ENCODE results near the gene SEMA3D. TPM values are rescaled to one million over a fixed set of nuclear protein-coding genes. Genes with fewer than 3 reads are reported as not detected.

Gene SEMA3D
- total RNA-seq, 1 experiment from 2014 or later = 0.61 TPM

DNA sequence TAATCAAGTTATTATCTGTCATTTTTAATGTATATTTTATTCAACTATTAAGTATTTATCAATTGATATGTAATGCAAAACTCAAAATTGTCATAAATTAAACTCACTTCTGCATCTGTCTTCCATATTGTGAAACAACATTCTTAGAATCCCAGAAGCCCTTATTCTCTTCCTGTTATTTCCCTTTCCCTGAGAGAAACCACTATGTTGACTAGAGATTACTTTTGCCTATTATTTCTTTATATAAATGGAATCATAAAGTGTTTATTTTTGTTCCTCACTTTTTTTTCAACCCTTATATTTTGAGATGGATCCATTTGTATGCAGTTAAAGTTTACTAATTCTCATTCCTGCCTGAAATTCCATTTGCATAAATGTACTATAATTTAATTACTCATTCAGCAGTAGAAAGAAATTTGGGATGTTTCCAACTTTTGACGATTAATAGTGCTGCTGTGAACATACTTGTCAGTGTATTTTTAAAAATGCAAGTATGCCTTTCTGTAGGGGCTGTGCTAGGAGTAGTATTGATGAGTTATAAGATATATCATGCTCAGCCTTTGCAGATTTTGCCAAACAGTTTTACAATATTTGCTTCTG, 211.2 kb downstream of the SEMA3D start:
- Mint-ChIP-seq H3K27ac (ENCODE audit: unreplicated experiment) (no peak overlapping the region), H3K27me3 (ENCODE audit: insufficient read depth, unreplicated experiment) (no peaks in the 10 kb centered on the region), H3K4me1 (ENCODE audit: low read depth, unreplicated experiment) (no peaks in the 10 kb centered on the region), H3K36me3 (ENCODE audit: insufficient read depth, unreplicated experiment) (no peaks in the 10 kb centered on the region), H3K9me3 (ENCODE audit: unreplicated experiment) (no peaks in the 10 kb centered on the region), H3K4me3 (ENCODE audit: unreplicated experiment) (no peak overlapping the region)
- no peaks in the 10 kb centered on the region for H3K36me3 ChIP-seq (ENCODE audit: control insufficient read depth, insufficient read depth, low read length)
- POLR2A ChIA-PET = no interaction called here
- TF ChIP-seq, protein P1, sequence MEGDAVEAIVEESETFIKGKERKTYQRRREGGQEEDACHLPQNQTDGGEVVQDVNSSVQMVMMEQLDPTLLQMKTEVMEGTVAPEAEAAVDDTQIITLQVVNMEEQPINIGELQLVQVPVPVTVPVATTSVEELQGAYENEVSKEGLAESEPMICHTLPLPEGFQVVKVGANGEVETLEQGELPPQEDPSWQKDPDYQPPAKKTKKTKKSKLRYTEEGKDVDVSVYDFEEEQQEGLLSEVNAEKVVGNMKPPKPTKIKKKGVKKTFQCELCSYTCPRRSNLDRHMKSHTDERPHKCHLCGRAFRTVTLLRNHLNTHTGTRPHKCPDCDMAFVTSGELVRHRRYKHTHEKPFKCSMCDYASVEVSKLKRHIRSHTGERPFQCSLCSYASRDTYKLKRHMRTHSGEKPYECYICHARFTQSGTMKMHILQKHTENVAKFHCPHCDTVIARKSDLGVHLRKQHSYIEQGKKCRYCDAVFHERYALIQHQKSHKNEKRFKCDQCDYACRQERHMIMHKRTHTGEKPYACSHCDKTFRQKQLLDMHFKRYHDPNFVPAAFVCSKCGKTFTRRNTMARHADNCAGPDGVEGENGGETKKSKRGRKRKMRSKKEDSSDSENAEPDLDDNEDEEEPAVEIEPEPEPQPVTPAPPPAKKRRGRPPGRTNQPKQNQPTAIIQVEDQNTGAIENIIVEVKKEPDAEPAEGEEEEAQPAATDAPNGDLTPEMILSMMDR (IDR thresholded peaks at IDR 0.05; ENCODE audit: insufficient read depth in 1 of 2, low read depth in 1 of 2, low read length in 1 of 2, severe bottlenecking in 1 of 2, unreplicated experiment in 1 of 2) = no peak
- H3K4me3 ChIP-seq (ENCODE audit: low read depth, low read length) = no peak overlapping the region
- no peak for DNase-seq
- H3K27me3 ChIP-seq (replicated peaks; ENCODE audit: control insufficient read depth, insufficient read depth, low read length) = no peaks in the 10 kb centered on the region
- no peaks in the 10 kb centered on the region for H3K4me1 ChIP-seq
- no peaks in the 10 kb centered on the region for H3K9me3 ChIP-seq
- BruUV-seq (replicated peaks) = no TSS peak
- CTCF ChIA-PET = no interaction called here
- intact Hi-C loops (cut with micrococcal nuclease; ENCODE audit: unreplicated experiment) = no loop called here

DNA sequence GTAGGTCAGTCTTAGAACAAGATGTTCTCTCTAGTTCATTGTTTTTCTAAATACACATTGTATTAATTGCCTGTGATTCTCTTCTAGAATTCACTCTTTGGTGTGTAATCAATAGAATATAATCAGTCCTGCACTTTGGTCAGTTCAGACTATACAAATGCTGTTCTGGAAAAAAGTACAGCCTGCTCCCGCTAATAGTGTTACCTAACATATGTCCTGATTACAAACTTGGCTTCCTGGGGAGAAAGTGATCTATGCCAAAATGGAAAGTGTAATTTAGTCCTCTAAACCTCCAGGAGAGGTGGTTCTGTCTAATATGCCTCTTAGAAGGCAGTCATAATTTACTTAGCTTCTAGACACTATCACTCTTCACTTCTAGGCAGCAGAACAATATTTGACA, 215.5 kb downstream of the SEMA3D start:
- Histone ChIP-seq H3K36me3 (ENCODE audit: control insufficient read depth, insufficient read depth, low read length) (no peaks in the 10 kb centered on the region), H3K4me3 (ENCODE audit: low read depth, low read length) (no peak overlapping the region), H3K4me1 (no peaks in the 10 kb centered on the region), H3K27me3 (replicated peaks; ENCODE audit: control insufficient read depth, insufficient read depth, low read length) (no peaks in the 10 kb centered on the region), H3K9me3 (no peaks in the 10 kb centered on the region)
- ChIA-PET POLR2A (no interaction called here), CTCF (no interaction called here)
- Mint-ChIP-seq H3K4me3 (ENCODE audit: unreplicated experiment) (no peak overlapping the region), H3K27me3 (ENCODE audit: insufficient read depth, unreplicated experiment) (no peaks in the 10 kb centered on the region), H3K36me3 (ENCODE audit: insufficient read depth, unreplicated experiment) (no peaks in the 10 kb centered on the region), H3K4me1 (ENCODE audit: low read depth, unreplicated experiment) (no peaks in the 10 kb centered on the region), H3K9me3 (ENCODE audit: unreplicated experiment) (no peaks in the 10 kb centered on the region), H3K27ac (ENCODE audit: unreplicated experiment) (no peak overlapping the region)
- BruUV-seq (replicated peaks) = no TSS peak
- intact Hi-C loops (cut with micrococcal nuclease; ENCODE audit: unreplicated experiment) = no loop called here
- TF ChIP-seq, protein P1 (IDR thresholded peaks at IDR 0.05; ENCODE audit: insufficient read depth in 1 of 2, low read depth in 1 of 2, low read length in 1 of 2, severe bottlenecking in 1 of 2, unreplicated experiment in 1 of 2) = no peak
- DNase-seq = no peak

DNA sequence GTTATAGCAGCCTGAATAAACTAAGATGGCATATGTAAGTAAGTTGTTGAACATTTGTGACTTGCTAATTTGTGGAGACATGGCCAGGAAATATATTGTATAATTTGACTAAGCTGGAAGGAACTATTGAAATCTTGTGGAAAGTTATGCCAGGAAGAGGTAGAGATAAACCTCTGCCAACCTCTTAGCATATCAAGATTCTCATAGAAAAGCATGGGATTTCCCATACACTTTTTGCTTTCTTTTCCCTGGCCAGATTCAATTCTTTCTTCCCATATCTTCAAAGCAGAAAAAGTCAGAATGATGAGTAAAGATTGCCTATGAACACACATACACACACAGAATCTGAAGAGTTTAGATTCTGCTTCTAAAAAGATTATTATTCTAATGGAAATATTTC, 216.2 kb downstream of the SEMA3D start:
- Mint-ChIP-seq H3K27me3 (ENCODE audit: insufficient read depth, unreplicated experiment) (no peaks in the 10 kb centered on the region), H3K36me3 (ENCODE audit: insufficient read depth, unreplicated experiment) (no peaks in the 10 kb centered on the region), H3K27ac (ENCODE audit: unreplicated experiment) (no peak overlapping the region), H3K4me1 (ENCODE audit: low read depth, unreplicated experiment) (no peaks in the 10 kb centered on the region), H3K9me3 (ENCODE audit: unreplicated experiment) (no peaks in the 10 kb centered on the region), H3K4me3 (ENCODE audit: unreplicated experiment) (no peak overlapping the region)
- Histone ChIP-seq H3K27me3 (replicated peaks; ENCODE audit: control insufficient read depth, insufficient read depth, low read length) (no peaks in the 10 kb centered on the region), H3K4me3 (ENCODE audit: low read depth, low read length) (no peak overlapping the region), H3K36me3 (ENCODE audit: control insufficient read depth, insufficient read depth, low read length) (no peaks in the 10 kb centered on the region), H3K4me1 (no peaks in the 10 kb centered on the region), H3K9me3 (no peaks in the 10 kb centered on the region)
- intact Hi-C loops (cut with micrococcal nuclease; ENCODE audit: unreplicated experiment) = no loop called here
- POLR2A ChIA-PET = no interaction called here
- no TSS peak for BruUV-seq (replicated peaks)
- no peak for DNase-seq
- TF ChIP-seq, protein P1 (IDR thresholded peaks at IDR 0.05; ENCODE audit: insufficient read depth in 1 of 2, low read depth in 1 of 2, low read length in 1 of 2, severe bottlenecking in 1 of 2, unreplicated experiment in 1 of 2) = no peak
- CTCF ChIA-PET = no interaction called here

All from Caco-2 (cell line).